NT2/D1 (cell line): Measurements from ENCODE around the gene CREB1.

Experiments used
- SUZ12 ChIP-seq: IDR thresholded peaks from 2 replicates; pipeline ENCODE4 v1.6.1; 2011; ENCODE audit not compliant: insufficient read length, insufficient read depth; ENCODE audit errors: extremely low read depth
- YY1 ChIP-seq: IDR thresholded peaks from 2 replicates; pipeline ENCODE4 v1.6.1; 2011; ENCODE audit not compliant: insufficient read length, insufficient read depth
- ZNF274 ChIP-seq: IDR thresholded peaks from 2 replicates; pipeline ENCODE4 v1.6.1; 2011; ENCODE audit warnings: mild to moderate bottlenecking, low read depth, low read length

- TF ChIP-seq ZNF274 (no peak), YY1 (no peak), SUZ12 (no peak)
Observed at GRCh38 chr2:207601774-207602173, 72.0 kb downstream of the CREB1 start.
